ENCODE results near the gene SPAG17.

SPAG17 gene

DNA sequence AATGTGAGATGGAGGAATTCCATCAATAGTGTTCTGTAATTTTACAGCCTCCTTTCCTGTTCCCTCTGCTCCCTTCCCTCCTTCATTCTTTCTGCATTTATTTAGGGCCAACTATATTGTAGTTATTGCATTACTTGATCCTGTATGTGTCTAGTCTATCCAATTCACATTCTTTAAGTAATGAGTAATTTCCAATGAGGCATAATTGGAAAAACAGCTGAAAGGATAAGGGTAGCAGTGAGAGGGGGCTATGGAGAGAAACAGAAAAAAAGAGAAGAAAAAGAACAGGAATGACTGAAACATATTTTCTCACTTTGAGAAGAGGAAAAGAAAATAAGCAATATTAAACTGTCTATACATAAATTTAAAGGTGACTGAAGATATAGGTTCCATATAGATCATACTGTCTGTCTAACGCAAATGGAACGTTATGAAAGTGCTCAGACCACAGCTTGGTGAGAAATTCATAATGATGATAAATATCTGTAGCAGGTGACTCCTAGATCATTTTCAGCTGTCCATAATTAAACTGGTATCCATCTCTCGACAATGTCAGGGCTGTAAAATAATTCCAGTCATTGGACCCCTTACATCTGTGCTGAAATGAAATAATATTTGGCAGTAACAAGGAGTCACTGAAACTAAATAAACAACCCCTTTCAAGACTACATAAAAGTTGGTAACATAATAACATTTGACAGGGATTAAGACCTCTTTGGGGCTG lies 61.8 kb downstream of the SPAG17 start:
- no peak for TF ChIP-seq POLR2AphosphoS5 (IDR thresholded peaks at IDR 0.05; ENCODE audit: low read depth, low read length)
- TF ChIP-seq, protein P1, sequence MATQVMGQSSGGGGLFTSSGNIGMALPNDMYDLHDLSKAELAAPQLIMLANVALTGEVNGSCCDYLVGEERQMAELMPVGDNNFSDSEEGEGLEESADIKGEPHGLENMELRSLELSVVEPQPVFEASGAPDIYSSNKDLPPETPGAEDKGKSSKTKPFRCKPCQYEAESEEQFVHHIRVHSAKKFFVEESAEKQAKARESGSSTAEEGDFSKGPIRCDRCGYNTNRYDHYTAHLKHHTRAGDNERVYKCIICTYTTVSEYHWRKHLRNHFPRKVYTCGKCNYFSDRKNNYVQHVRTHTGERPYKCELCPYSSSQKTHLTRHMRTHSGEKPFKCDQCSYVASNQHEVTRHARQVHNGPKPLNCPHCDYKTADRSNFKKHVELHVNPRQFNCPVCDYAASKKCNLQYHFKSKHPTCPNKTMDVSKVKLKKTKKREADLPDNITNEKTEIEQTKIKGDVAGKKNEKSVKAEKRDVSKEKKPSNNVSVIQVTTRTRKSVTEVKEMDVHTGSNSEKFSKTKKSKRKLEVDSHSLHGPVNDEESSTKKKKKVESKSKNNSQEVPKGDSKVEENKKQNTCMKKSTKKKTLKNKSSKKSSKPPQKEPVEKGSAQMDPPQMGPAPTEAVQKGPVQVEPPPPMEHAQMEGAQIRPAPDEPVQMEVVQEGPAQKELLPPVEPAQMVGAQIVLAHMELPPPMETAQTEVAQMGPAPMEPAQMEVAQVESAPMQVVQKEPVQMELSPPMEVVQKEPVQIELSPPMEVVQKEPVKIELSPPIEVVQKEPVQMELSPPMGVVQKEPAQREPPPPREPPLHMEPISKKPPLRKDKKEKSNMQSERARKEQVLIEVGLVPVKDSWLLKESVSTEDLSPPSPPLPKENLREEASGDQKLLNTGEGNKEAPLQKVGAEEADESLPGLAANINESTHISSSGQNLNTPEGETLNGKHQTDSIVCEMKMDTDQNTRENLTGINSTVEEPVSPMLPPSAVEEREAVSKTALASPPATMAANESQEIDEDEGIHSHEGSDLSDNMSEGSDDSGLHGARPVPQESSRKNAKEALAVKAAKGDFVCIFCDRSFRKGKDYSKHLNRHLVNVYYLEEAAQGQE (IDR thresholded peaks at IDR 0.05; ENCODE audit: insufficient read depth in 1 of 2, low read depth in 2 of 2, low read length in 2 of 2), result no peak
- no peak for TF ChIP-seq TAF1 (IDR thresholded peaks at IDR 0.05; ENCODE audit: borderline replicate concordance, insufficient read depth, low read length)
- no peak for TF ChIP-seq SIN3A (IDR thresholded peaks at IDR 0.05; ENCODE audit: borderline replicate concordance, insufficient read depth, low read length)
- TF ChIP-seq FOXP2 (optimal IDR thresholded peaks at IDR 0.05; ENCODE audit: borderline replicate concordance, extremely low read depth, extremely low read length, insufficient read depth), result no peak

DNA sequence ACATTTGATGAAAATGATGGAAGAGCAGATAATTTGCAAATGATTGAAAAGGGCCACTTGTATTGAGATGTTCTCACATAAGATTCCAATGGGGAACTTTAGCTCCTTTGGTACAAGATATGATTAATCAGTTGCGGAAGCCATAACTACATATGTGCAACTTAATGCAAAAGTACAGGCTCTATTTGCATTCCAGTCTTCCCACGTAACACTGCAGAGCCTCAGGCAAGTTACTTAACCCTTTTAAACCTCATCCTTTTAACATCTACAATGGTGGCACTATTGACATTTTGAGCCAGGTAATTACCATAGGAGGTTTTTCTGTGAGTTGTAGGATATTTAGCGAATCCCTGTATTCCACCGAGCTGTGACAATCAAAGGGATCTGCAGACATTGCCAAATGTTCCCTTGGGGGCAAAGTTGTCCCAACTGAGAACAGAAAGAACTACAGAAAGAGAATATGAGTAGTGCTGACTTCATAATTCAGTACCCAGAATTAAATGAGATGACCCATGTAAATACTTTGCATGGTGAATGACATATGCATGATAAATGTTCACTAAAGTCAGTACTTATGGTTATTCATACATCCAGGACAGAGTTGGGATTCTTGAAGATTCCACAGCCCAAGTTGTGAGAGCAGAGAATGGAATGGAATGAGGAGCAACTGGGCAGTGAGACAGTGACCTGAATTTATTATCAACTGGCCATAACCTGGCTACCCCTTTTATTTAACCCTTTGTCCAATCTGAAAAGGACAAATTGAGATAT lies 62.6 kb downstream of the SPAG17 start:
- TF ChIP-seq FOXP2 (optimal IDR thresholded peaks at IDR 0.05; ENCODE audit: borderline replicate concordance, extremely low read depth, extremely low read length, insufficient read depth) (no peak), POLR2AphosphoS5 (IDR thresholded peaks at IDR 0.05; ENCODE audit: low read depth, low read length) (no peak), TAF1 (IDR thresholded peaks at IDR 0.05; ENCODE audit: borderline replicate concordance, insufficient read depth, low read length) (no peak), SIN3A (IDR thresholded peaks at IDR 0.05; ENCODE audit: borderline replicate concordance, insufficient read depth, low read length) (no peak)
- TF ChIP-seq, protein P1 (IDR thresholded peaks at IDR 0.05; ENCODE audit: insufficient read depth in 1 of 2, low read depth in 2 of 2, low read length in 2 of 2), result no peak

DNA sequence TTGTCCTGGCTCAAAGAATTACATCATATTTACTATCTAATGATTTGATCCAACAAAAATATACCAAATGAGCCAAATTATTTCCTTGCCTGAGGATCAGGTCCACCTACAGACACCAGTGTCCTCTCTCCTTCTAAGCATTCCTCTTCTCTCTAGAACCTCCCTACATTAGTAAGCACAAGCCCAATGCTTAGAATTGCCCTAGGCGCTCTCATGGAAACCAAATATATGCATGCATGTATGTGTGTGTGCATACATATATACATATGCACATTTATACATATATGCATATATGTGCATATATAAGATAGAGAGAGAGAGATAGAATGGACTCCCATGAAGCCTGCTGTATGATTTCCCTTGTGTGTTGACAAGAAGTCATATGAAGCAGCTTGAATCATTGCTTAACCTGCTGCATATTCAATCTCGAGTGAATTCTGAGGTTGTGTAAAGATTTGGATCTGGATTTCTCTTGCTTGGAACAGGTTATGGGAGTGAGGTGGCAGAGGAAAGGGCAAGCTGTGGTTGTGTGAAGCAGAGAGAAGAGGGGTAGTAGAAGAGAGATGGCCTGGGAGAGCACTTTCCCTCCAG lies 66.1 kb downstream of the SPAG17 start:
- TF ChIP-seq POLR2AphosphoS5 (IDR thresholded peaks at IDR 0.05; ENCODE audit: low read depth, low read length) (no peak), TAF1 (IDR thresholded peaks at IDR 0.05; ENCODE audit: borderline replicate concordance, insufficient read depth, low read length) (no peak), FOXP2 (optimal IDR thresholded peaks at IDR 0.05; ENCODE audit: borderline replicate concordance, extremely low read depth, extremely low read length, insufficient read depth) (no peak), SIN3A (IDR thresholded peaks at IDR 0.05; ENCODE audit: borderline replicate concordance, insufficient read depth, low read length) (no peak)
- TF ChIP-seq, protein P1 (IDR thresholded peaks at IDR 0.05; ENCODE audit: insufficient read depth in 1 of 2, low read depth in 2 of 2, low read length in 2 of 2), result no peak

DNA sequence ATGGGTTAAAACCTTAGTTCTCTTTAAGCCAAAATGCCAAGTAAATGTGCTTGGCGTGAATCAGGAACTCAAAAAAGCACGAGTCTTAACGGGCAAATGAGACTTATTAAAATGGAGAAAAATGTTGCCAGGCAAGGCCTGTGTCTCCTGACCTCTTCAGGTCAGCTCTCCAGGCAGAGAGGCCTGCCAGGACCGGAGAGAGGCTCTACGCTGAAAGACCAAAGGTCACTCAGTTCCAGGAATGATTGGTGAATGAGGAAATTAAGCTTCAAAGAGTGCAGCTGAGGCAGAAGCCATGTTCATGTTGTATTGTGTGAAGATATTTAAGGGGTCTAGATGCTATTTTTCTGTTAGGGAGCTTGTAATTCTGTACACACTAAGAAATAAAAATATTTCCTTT lies 66.6 kb downstream of the SPAG17 start:
- TF ChIP-seq, protein P1 (IDR thresholded peaks at IDR 0.05; ENCODE audit: insufficient read depth in 1 of 2, low read depth in 2 of 2, low read length in 2 of 2), result no peak
- TF ChIP-seq TAF1 (IDR thresholded peaks at IDR 0.05; ENCODE audit: borderline replicate concordance, insufficient read depth, low read length) (no peak), FOXP2 (optimal IDR thresholded peaks at IDR 0.05; ENCODE audit: borderline replicate concordance, extremely low read depth, extremely low read length, insufficient read depth) (no peak), POLR2AphosphoS5 (IDR thresholded peaks at IDR 0.05; ENCODE audit: low read depth, low read length) (no peak), SIN3A (IDR thresholded peaks at IDR 0.05; ENCODE audit: borderline replicate concordance, insufficient read depth, low read length) (no peak)
